ENCODE data around the gene SDK2. TPM values are rescaled to one million over a fixed set of nuclear protein-coding genes. Genes with fewer than 3 reads are reported as not detected.

The SDK2 gene
- total and polyA plus RNA-seq, 4 experiments from 2014 or later, result 0.49 to 2.9 (median 2.2) TPM; not detected in 1

GRCh38 chr17:73647772-73648542, 3.7 kb upstream of the SDK2 start:
- no peak overlapping the region for H3K4me3 ChIP-seq (ENCODE audit: low read length in 2 of 2)
- POLR2A ChIA-PET (ENCODE audit: partially characterized antibody), result no interaction called here
- intact Hi-C loops (cut with micrococcal nuclease), result no loop called here
- H3K4me1 ChIP-seq (ENCODE audit: insufficient read depth, low read length), result peaks cover 3% of the 10 kb centered on the region
- no peak for DNase-seq
- Mint-ChIP-seq H3K27ac (no peak overlapping the region), H3K27me3 (peaks cover 12 to 19% of the 10 kb centered on the region in 2 donors), H3K9me3 (peaks cover 0 to 2% (median 0%) of the 10 kb centered on the region in 8 donors), H3K36me3 (no peaks in the 10 kb centered on the region), H3K4me3 (peak overlapping the region in 1 of 8 donors; percentile 67), H3K4me1 (peaks cover 2 to 8% (median 4%) of the 10 kb centered on the region in 4 donors)
- peaks cover 5% of the 10 kb centered on the region for H3K27me3 ChIP-seq (ENCODE audit: insufficient read depth, low read length)
- no peaks in the 10 kb centered on the region for H3K9me3 ChIP-seq (ENCODE audit: control insufficient read depth in 1 of 2, low read length in 2 of 2)
- no peak overlapping the region for H3K27ac ChIP-seq (ENCODE audit: low read depth, low read length)
- no peaks in the 10 kb centered on the region for H3K36me3 ChIP-seq (ENCODE audit: insufficient read depth, low read length)
- CTCF ChIA-PET (ENCODE audit: partially characterized antibody), result interaction anchor here (1.3 to 2.8 kb wide), 4 partner anchors 8 to 218 kb away, joined by 4 to 12 read pairs (median 9); no protein-coding TSS in a partner anchor

DNA sequence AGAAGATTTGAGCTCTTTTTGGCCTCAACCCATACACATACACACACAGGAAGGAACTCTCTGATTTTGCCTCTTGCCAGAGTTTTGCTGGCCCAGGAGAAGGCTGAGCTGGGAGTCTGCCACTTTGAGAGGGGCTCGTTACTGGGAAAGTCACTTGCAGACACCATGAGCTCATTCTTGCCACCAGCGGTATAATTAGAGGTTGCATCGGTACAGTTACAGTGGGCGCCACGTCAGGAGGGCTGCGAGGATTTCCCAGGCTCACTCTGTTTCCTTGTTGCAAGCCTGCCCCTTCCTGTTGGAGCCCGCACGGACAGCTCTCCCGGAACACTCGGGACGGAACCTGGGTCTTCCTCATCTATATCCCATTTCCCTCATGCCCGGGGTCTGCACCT, 3.1 kb upstream of the SDK2 start:
- POLR2A ChIA-PET (ENCODE audit: partially characterized antibody), result interaction anchor here (1.0 kb wide), 1 partner anchor 56 kb away, joined by 5 read pairs; no protein-coding TSS in a partner anchor
- peaks cover 0 to 2% (median 0%) of the 10 kb centered on the region in 8 donors for H3K9me3 Mint-ChIP-seq
- Histone ChIP-seq H3K4me3 (ENCODE audit: low read length in 2 of 2) (no peak overlapping the region), H3K4me1 (ENCODE audit: insufficient read depth, low read length) (peaks cover 5% of the 10 kb centered on the region), H3K36me3 (ENCODE audit: insufficient read depth, low read length) (no peaks in the 10 kb centered on the region), H3K27ac (ENCODE audit: low read depth, low read length) (no peak overlapping the region), H3K9me3 (ENCODE audit: control insufficient read depth in 1 of 2, low read length in 2 of 2) (no peaks in the 10 kb centered on the region), H3K27me3 (ENCODE audit: insufficient read depth, low read length) (peaks cover 5% of the 10 kb centered on the region)
- no peak for DNase-seq
- H3K27ac Mint-ChIP-seq, result no peak overlapping the region
- CTCF ChIA-PET (ENCODE audit: partially characterized antibody), result interaction anchor here (1.3 to 2.8 kb wide), 4 partner anchors 9 to 217 kb away, joined by 4 to 12 read pairs (median 9); no protein-coding TSS in a partner anchor
- peaks cover 2 to 10% (median 7%) of the 10 kb centered on the region in 4 donors for H3K4me1 Mint-ChIP-seq
- peaks cover 14 to 19% of the 10 kb centered on the region in 2 donors for H3K27me3 Mint-ChIP-seq
- H3K4me3 Mint-ChIP-seq, result peak overlapping the region in 1 of 8 donors; percentile 4
- no peaks in the 10 kb centered on the region for H3K36me3 Mint-ChIP-seq
- intact Hi-C loops (cut with micrococcal nuclease), result no loop called here

GRCh38 chr17:73646409-73647300, 2.4 kb upstream of the SDK2 start:
- ChIA-PET CTCF (ENCODE audit: partially characterized antibody) (interaction anchor here (0.9 to 2.8 kb wide), 6 partner anchors 9 to 216 kb away, joined by 3 to 12 read pairs (median 6); no protein-coding TSS in a partner anchor), POLR2A (ENCODE audit: partially characterized antibody) (interaction anchor here (1.0 kb wide), 1 partner anchor 55 kb away, joined by 5 read pairs; no protein-coding TSS in a partner anchor)
- Histone ChIP-seq H3K27me3 (ENCODE audit: insufficient read depth, low read length) (peaks cover 6% of the 10 kb centered on the region), H3K9me3 (ENCODE audit: control insufficient read depth in 1 of 2, low read length in 2 of 2) (no peaks in the 10 kb centered on the region), H3K36me3 (ENCODE audit: insufficient read depth, low read length) (no peaks in the 10 kb centered on the region), H3K4me1 (ENCODE audit: insufficient read depth, low read length) (peaks cover 5% of the 10 kb centered on the region), H3K27ac (ENCODE audit: low read depth, low read length) (no peak overlapping the region), H3K4me3 (ENCODE audit: low read length in 2 of 2) (no peak overlapping the region)
- H3K27ac Mint-ChIP-seq, result peak overlapping the region in 1 of 7 donors; percentile 68
- H3K4me1 Mint-ChIP-seq, result peaks cover 7 to 15% (median 13%) of the 10 kb centered on the region in 4 donors
- H3K9me3 Mint-ChIP-seq, result peaks cover 0 to 2% (median 0%) of the 10 kb centered on the region in 8 donors
- intact Hi-C loops (cut with micrococcal nuclease), result no loop called here
- H3K36me3 Mint-ChIP-seq, result no peaks in the 10 kb centered on the region
- peak overlapping the region in 7 of 8 donors; percentile 48 to 81 (median 72) for H3K4me3 Mint-ChIP-seq
- H3K27me3 Mint-ChIP-seq, result peaks cover 15 to 24% of the 10 kb centered on the region in 2 donors
- no peak for DNase-seq

GRCh38 chr17:73645050-73645871, 1.0 kb upstream of the SDK2 start:
- ChIA-PET POLR2A (ENCODE audit: partially characterized antibody) (no interaction called here), CTCF (ENCODE audit: partially characterized antibody) (interaction anchor here (0.9 to 2.8 kb wide), 5 partner anchors 54 to 215 kb away, joined by 4 to 12 read pairs (median 8); no protein-coding TSS in a partner anchor)
- Mint-ChIP-seq H3K4me3 (peak overlapping the region; percentile 20 to 69 (median 55)), H3K36me3 (no peaks in the 10 kb centered on the region), H3K9me3 (peaks cover 0 to 2% (median 0%) of the 10 kb centered on the region in 8 donors), H3K4me1 (peaks cover 7 to 20% (median 15%) of the 10 kb centered on the region in 4 donors), H3K27ac (no peak overlapping the region), H3K27me3 (peaks cover 15 to 27% of the 10 kb centered on the region in 2 donors)
- no peak overlapping the region for H3K4me3 ChIP-seq (ENCODE audit: low read length in 2 of 2)
- DNase-seq, result peak in 3 of 5 donors; percentile 17 to 33 (median 29)
- H3K27ac ChIP-seq (ENCODE audit: low read depth, low read length), result no peak overlapping the region
- H3K9me3 ChIP-seq (ENCODE audit: control insufficient read depth in 1 of 2, low read length in 2 of 2), result no peaks in the 10 kb centered on the region
- H3K4me1 ChIP-seq (ENCODE audit: insufficient read depth, low read length), result peaks cover 5% of the 10 kb centered on the region
- intact Hi-C loops (cut with micrococcal nuclease), result loop anchor here (1.0 to 2.0 kb wide), 2 partner anchors 54 to 216 kb away; no protein-coding TSS in a partner anchor
- no peaks in the 10 kb centered on the region for H3K36me3 ChIP-seq (ENCODE audit: insufficient read depth, low read length)
- peaks cover 11% of the 10 kb centered on the region for H3K27me3 ChIP-seq (ENCODE audit: insufficient read depth, low read length)

DNA sequence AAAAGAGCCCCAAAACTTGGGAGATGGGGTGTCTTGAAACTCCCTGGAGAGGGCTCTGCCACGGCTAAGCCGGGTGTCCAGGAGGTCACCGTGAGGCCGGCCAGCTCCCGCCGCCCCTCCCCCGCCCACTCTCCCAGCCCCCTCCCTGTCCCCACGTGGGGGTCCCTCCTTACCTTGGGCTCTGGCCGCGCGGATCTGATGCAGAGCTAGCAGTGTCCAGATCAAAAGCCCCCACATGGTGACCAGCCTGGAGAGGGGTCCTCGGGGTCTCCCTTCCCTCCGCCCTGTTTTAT, 447 bp downstream of the SDK2 start:
- H3K4me1 ChIP-seq (ENCODE audit: insufficient read depth, low read length), result peaks cover 5% of the 10 kb centered on the region
- peak overlapping the region; percentile 74 to 85 (median 83) for H3K4me3 Mint-ChIP-seq
- CTCF ChIA-PET (ENCODE audit: partially characterized antibody), result interaction anchor here (2.0 to 2.5 kb wide), 2 partner anchors 53 to 213 kb away, joined by 7 to 8 read pairs; no protein-coding TSS in a partner anchor
- peaks cover 0 to 2% (median 0%) of the 10 kb centered on the region in 8 donors for H3K9me3 Mint-ChIP-seq
- no peaks in the 10 kb centered on the region for H3K36me3 ChIP-seq (ENCODE audit: insufficient read depth, low read length)
- POLR2A ChIA-PET (ENCODE audit: partially characterized antibody), result interaction anchor here (1.2 kb wide), 1 partner anchor 9 kb away, joined by 6 read pairs; no protein-coding TSS in a partner anchor
- H3K4me1 Mint-ChIP-seq, result peaks cover 7 to 20% (median 14%) of the 10 kb centered on the region in 4 donors
- H3K36me3 Mint-ChIP-seq, result no peaks in the 10 kb centered on the region
- H3K4me3 ChIP-seq (ENCODE audit: low read length in 2 of 2), result peak overlapping the region in 1 of 2 donors; percentile 37
- H3K27ac Mint-ChIP-seq, result no peak overlapping the region
- no peak for DNase-seq
- no peak overlapping the region for H3K27ac ChIP-seq (ENCODE audit: low read depth, low read length)
- H3K27me3 ChIP-seq (ENCODE audit: insufficient read depth, low read length), result peaks cover 11% of the 10 kb centered on the region
- intact Hi-C loops (cut with micrococcal nuclease), result loop anchor here (2.0 to 5.0 kb wide), 2 partner anchors 53 to 259 kb away; no protein-coding TSS in a partner anchor
- H3K9me3 ChIP-seq (ENCODE audit: control insufficient read depth in 1 of 2, low read length in 2 of 2), result no peaks in the 10 kb centered on the region
- peaks cover 17 to 25% of the 10 kb centered on the region in 2 donors for H3K27me3 Mint-ChIP-seq
